Neural progenitor cell (in vitro differentiated cells): ENCODE data around the gene IFT172. TPM values are rescaled to one million over a fixed set of nuclear protein-coding genes. Genes with fewer than 3 reads are reported as not detected.

Experiments
- DNase-seq: peaks from one replicate; pipeline ENCODE4 v3.0.0-alpha.2; 2016; ENCODE audit warnings: low spot score
- H2AFZ ChIP-seq: fragments of 200-600 bp; sonication (generic); replicated peaks from 2 replicates; pipeline ENCODE4 v1.6.1; 2016; ENCODE audit warnings: antibody characterized with exemption
- H3F3A ChIP-seq: fragments of 200-600 bp; sonication (generic); 2 replicates; pipeline ENCODE4 v1.6.1; 2016; ENCODE audit warnings: antibody characterized with exemption, low read depth
- H3K27ac ChIP-seq: fragments of 200-600 bp; sonication (generic); 2 replicates; pipeline ENCODE4 v1.5.1; 2016; ENCODE audit warnings: mild to moderate bottlenecking
- H3K27me3 ChIP-seq: fragments of 200-600 bp; sonication (generic); 2 replicates; pipeline ENCODE4 v1.6.1; 2016; ENCODE audit warnings: mild to moderate bottlenecking, moderate library complexity
- H3K36me3 ChIP-seq: fragments of 200-600 bp; sonication (generic); 2 replicates; pipeline ENCODE4 v1.5.1; 2016
- H3K4me1 ChIP-seq: fragments of 200-600 bp; sonication (generic); 2 replicates; pipeline ENCODE4 v1.6.1; 2016; ENCODE audit warnings: mixed run types
- H3K4me2 ChIP-seq: fragments of 200-600 bp; sonication (generic); 2 replicates; pipeline ENCODE4 v1.6.1; 2016
- H3K4me3 ChIP-seq: fragments of 200-600 bp; sonication (generic); 2 replicates; pipeline ENCODE4 v1.5.1; 2016
- H3K79me2 ChIP-seq: fragments of 200-600 bp; sonication (generic); 2 replicates; pipeline ENCODE4 v1.6.1; 2016; ENCODE audit warnings: low read depth
- H3K9ac ChIP-seq: fragments of 200-600 bp; sonication (generic); 2 replicates; pipeline ENCODE4 v1.6.1; 2016
- H3K9me3 ChIP-seq: fragments of 200-600 bp; sonication (generic); 2 replicates; pipeline ENCODE4 v1.5.1; 2016; ENCODE audit warnings: low read depth
- H4K20me1 ChIP-seq: fragments of 200-600 bp; sonication (generic); 2 replicates; pipeline ENCODE4 v1.6.1; 2016; ENCODE audit warnings: low read depth
- H3K27ac Mint-ChIP-seq: 3 replicates; pipeline ENCODE4 v1.8.0; 2021; ENCODE audit warnings: mixed read lengths
- H3K27me3 Mint-ChIP-seq: 2 replicates; pipeline ENCODE4 v1.8.0; 2022; ENCODE audit warnings: low read depth, mild to moderate bottlenecking, inconsistent platforms, moderate library complexity, mixed read lengths; ENCODE audit not compliant: insufficient read depth
- H3K36me3 Mint-ChIP-seq: 3 replicates; pipeline ENCODE4 v1.8.0; 2021; ENCODE audit warnings: mixed read lengths
- H3K4me1 Mint-ChIP-seq: 3 replicates; pipeline ENCODE4 v1.8.0; 2021; ENCODE audit warnings: mixed read lengths
- H3K4me3 Mint-ChIP-seq: 3 replicates; pipeline ENCODE4 v1.8.0; 2021; ENCODE audit warnings: mild to moderate bottlenecking, moderate library complexity, mixed read lengths
- H3K9me3 Mint-ChIP-seq: 3 replicates; pipeline ENCODE4 v1.8.0; 2020; ENCODE audit warnings: mixed read lengths
- CTCF ChIP-seq: fragments of 200-600 bp; sonication (generic); IDR thresholded peaks from 2 replicates; pipeline ENCODE4 v1.5.1; 2017; ENCODE audit warnings: antibody characterized with exemption, mild to moderate bottlenecking
- EZH2 ChIP-seq: fragments of 200-600 bp; sonication (generic); IDR thresholded peaks from 2 replicates; pipeline ENCODE4 v1.6.1; 2017; ENCODE audit warnings: antibody characterized with exemption, mild to moderate bottlenecking, moderate library complexity
- EZH2phosphoT487 ChIP-seq: fragments of 200-600 bp; sonication (generic); IDR thresholded peaks from 2 replicates; pipeline ENCODE4 v1.6.1; 2017; ENCODE audit warnings: antibody characterized with exemption
- total RNA-seq: library from RNA; depleted of rRNA; stranded (reverse); fragments of >200 nt; gene quantifications from 2 replicates; pipeline ENCODE4 v1.2.3, GENCODE V29; 2015; ENCODE audit warnings: low replicate concordance

Gene IFT172
- total RNA-seq, 1 donor from 2014 or later, result 20.3 TPM

GRCh38 chr2:27501042-27501441, 11.5 kb upstream of the IFT172 start:
- Histone ChIP-seq H3K4me1 (no peaks in the 10 kb centered on the region), H2AFZ (no peak overlapping the region), H3K9ac (no peak overlapping the region), H3K9me3 (no peaks in the 10 kb centered on the region), H4K20me1 (no peaks in the 10 kb centered on the region), H3K27me3 (peaks cover 29% of the 10 kb centered on the region), H3F3A (no peaks in the 10 kb centered on the region), H3K79me2 (no peaks in the 10 kb centered on the region), H3K4me3 (no peak overlapping the region), H3K27ac (no peak overlapping the region), H3K36me3 (no peaks in the 10 kb centered on the region), H3K4me2 (no peak overlapping the region)
- DNase-seq, result no peak
- Mint-ChIP-seq H3K4me3 (no peak overlapping the region), H3K4me1 (peaks cover 4% of the 10 kb centered on the region), H3K36me3 (no peaks in the 10 kb centered on the region), H3K9me3 (no peaks in the 10 kb centered on the region), H3K27ac (no peak overlapping the region), H3K27me3 (peaks cover 24% of the 10 kb centered on the region)
- no peak for TF ChIP-seq EZH2phosphoT487
- no peak for TF ChIP-seq EZH2
- TF ChIP-seq CTCF, result no peak

GRCh38 chr2:27498975-27499374, 9.4 kb upstream of the IFT172 start:
- H3K27ac Mint-ChIP-seq, result no peak overlapping the region
- Histone ChIP-seq H3K27ac (no peak overlapping the region), H3K9me3 (no peaks in the 10 kb centered on the region), H2AFZ (no peak overlapping the region), H3K9ac (no peak overlapping the region), H4K20me1 (no peaks in the 10 kb centered on the region), H3K4me3 (no peak overlapping the region), H3K4me2 (no peak overlapping the region), H3K4me1 (no peaks in the 10 kb centered on the region), H3K36me3 (no peaks in the 10 kb centered on the region), H3K27me3 (peaks cover 48% of the 10 kb centered on the region), H3K79me2 (no peaks in the 10 kb centered on the region), H3F3A (peaks cover 7% of the 10 kb centered on the region)
- TF ChIP-seq CTCF (no peak), EZH2 (no peak), EZH2phosphoT487 (no peak)
- H3K4me3 Mint-ChIP-seq, result no peak overlapping the region
- peaks cover 8% of the 10 kb centered on the region for H3K4me1 Mint-ChIP-seq
- DNase-seq, result no peak
- no peaks in the 10 kb centered on the region for H3K36me3 Mint-ChIP-seq
- H3K27me3 Mint-ChIP-seq, result peaks cover 31% of the 10 kb centered on the region
- H3K9me3 Mint-ChIP-seq, result no peaks in the 10 kb centered on the region

- H3K79me2 ChIP-seq, result no peaks in the 10 kb centered on the region
Measured at GRCh38 chr2:27497288-27497627, 7.7 kb upstream of the IFT172 start.

More at GRCh38 chr2:27497288-27497627, 7.7 kb upstream of the IFT172 start:
- Mint-ChIP-seq H3K27ac (no peak overlapping the region), H3K4me1 (peaks cover 9% of the 10 kb centered on the region), H3K9me3 (no peaks in the 10 kb centered on the region), H3K27me3 (peaks cover 32% of the 10 kb centered on the region), H3K4me3 (no peak overlapping the region), H3K36me3 (peaks cover 6% of the 10 kb centered on the region)
- no peak overlapping the region for H3K27ac ChIP-seq
- H3K4me3 ChIP-seq, result no peak overlapping the region
- H3K9me3 ChIP-seq, result no peaks in the 10 kb centered on the region
- peaks cover 11% of the 10 kb centered on the region for H3F3A ChIP-seq
- no peak overlapping the region for H2AFZ ChIP-seq
- H4K20me1 ChIP-seq, result no peaks in the 10 kb centered on the region
- H3K36me3 ChIP-seq, result no peaks in the 10 kb centered on the region
- TF ChIP-seq CTCF, result no peak
- TF ChIP-seq EZH2phosphoT487, result no peak
- no peak for TF ChIP-seq EZH2
- no peak overlapping the region for H3K9ac ChIP-seq
- no peak overlapping the region for H3K4me2 ChIP-seq
- DNase-seq, result no peak
- H3K4me1 ChIP-seq, result no peaks in the 10 kb centered on the region
- H3K27me3 ChIP-seq, result peaks cover 54% of the 10 kb centered on the region
